ENCODE measurements around the gene KCNH2.
"Not testable (repeated sequence)": the region's sequence is repeated elsewhere in the genome, so short reads cannot be mapped to it uniquely, and the experiment has no call there.

The KCNH2 gene

GRCh38 chr7:150978126-150978789, at the start of gene KCNH2:
Gene KCNH2 (minus strand): TSS chr7:150978321. CDS start chr7:150977913, 408 bp downstream.
- DNase-seq = peak in 1 of 2 experiments; percentile 46

GRCh38 chr7:151027728-151028130, 49.6 kb upstream of the KCNH2 start:
- DNase-seq = peak in 1 of 2 experiments; percentile 78

- not testable (repeated sequence) for DNase-seq
Observed at GRCh38 chr7:151026771-151027727, 48.9 kb upstream of the KCNH2 start.

- no peak for DNase-seq
Observed at GRCh38 chr7:151025924-151026671, 48.0 kb upstream of the KCNH2 start.

GRCh38 chr7:151024435-151025056, 46.4 kb upstream of the KCNH2 start, which contains the start of gene ATG9B:
Gene ATG9B (minus strand): TSS chr7:151024494. CDS start chr7:151024423, 71 bp downstream.
- no peak for DNase-seq

- DNase-seq = no peak
Observed at GRCh38 chr7:151023232-151023631, 45.1 kb upstream of the KCNH2 start.

GRCh38 chr7:151020231-151020630, 42.1 kb upstream of the KCNH2 start:
- no peak for DNase-seq

- DNase-seq = no peak
Observed at GRCh38 chr7:151019130-151019447, 41.0 kb upstream of the KCNH2 start.

- DNase-seq = peak in 1 of 2 experiments; percentile 34
Observed at GRCh38 chr7:151018421-151019129, 40.5 kb upstream of the KCNH2 start.

GRCh38 chr7:151017953-151018420, 39.9 kb upstream of the KCNH2 start:
- peak; percentile 76 to 87 for DNase-seq

GRCh38 chr7:151017370-151017952, 39.3 kb upstream of the KCNH2 start:
- DNase-seq = no peak

GRCh38 chr7:151016942-151017341, 38.8 kb upstream of the KCNH2 start:
- no peak for DNase-seq

GRCh38 chr7:151016505-151016904, 38.4 kb upstream of the KCNH2 start:
- no peak for DNase-seq

- DNase-seq = no peak
Observed at GRCh38 chr7:151015967-151016366, 37.8 kb upstream of the KCNH2 start.

GRCh38 chr7:151014950-151015349, 36.8 kb upstream of the KCNH2 start:
- peak in 1 of 2 experiments; percentile 29 for DNase-seq

GRCh38 chr7:151013733-151014497, 35.8 kb upstream of the KCNH2 start:
- DNase-seq = peak; percentile 73 to 82

GRCh38 chr7:151013356-151013732, 35.2 kb upstream of the KCNH2 start:
- no peak for DNase-seq

GRCh38 chr7:151012911-151013347, 34.8 kb upstream of the KCNH2 start:
- DNase-seq = no peak

GRCh38 chr7:151012031-151012692, 34.0 kb upstream of the KCNH2 start:
- DNase-seq = no peak

- not testable (repeated sequence) for DNase-seq
Observed at GRCh38 chr7:151011616-151012015, 33.5 kb upstream of the KCNH2 start.

Data from stimulated activated CD4-positive, alpha-beta T cell treated with anti-CD3 and anti-CD28 coated beads, Interleukin-4, amount 100 ng/mL, for 4 hours (primary cell).